Heart right ventricle (tissue), 16 donors: ENCODE measurements around the gene ATG9B. TPM values are rescaled to one million over a fixed set of nuclear protein-coding genes. Genes with fewer than 3 reads are reported as not detected.

Experiments used
- ATAC-seq, 8 donors: fragments of 200-7000 bp; cut with Tn5 transposase; one replicate each; pipeline ENCODE4 v1.9.1; 2020; ENCODE audit warnings: mild to moderate bottlenecking in 8 of 8, moderate library complexity in 8 of 8, moderate number of reproducible peaks in 1 of 8
- DNase-seq, 2 donors: peaks; one replicate each; pipeline ENCODE4 v3.0.0-alpha.2; 2020
- H3K27ac ChIP-seq, 10 donors: fragments of 200-600 bp; sonication (generic) in 2 of 10; one replicate each; pipeline versions ENCODE4 v1.5.0 to v1.8.0; 2020 to 2022; ENCODE audit warnings: mild to moderate bottlenecking in 3 of 10
- H3K27me3 ChIP-seq, 7 donors: fragments of 200-600 bp; one replicate each; pipeline ENCODE4 v1.8.0; 2021 to 2022; ENCODE audit warnings: mild to moderate bottlenecking in 2 of 7
- H3K36me3 ChIP-seq, 9 donors: fragments of 200-600 bp; sonication (generic) in 1 of 9; one replicate each; pipeline versions ENCODE4 v1.5.0 to v1.8.0; 2020 to 2022; ENCODE audit warnings: mild to moderate bottlenecking in 2 of 9
- H3K4me1 ChIP-seq, 9 donors: fragments of 200-600 bp; sonication (generic) in 1 of 9; one replicate each; pipeline versions ENCODE4 v1.5.0 to v1.8.0; 2020 to 2022; ENCODE audit warnings: mild to moderate bottlenecking in 4 of 9
- H3K4me3 ChIP-seq, 10 donors: fragments of 200-600 bp; sonication (generic) in 2 of 10; one replicate each; pipeline versions ENCODE4 v1.5.0 to v1.8.0; 2020 to 2022; ENCODE audit warnings: mild to moderate bottlenecking in 7 of 10, moderate library complexity in 2 of 10
- H3K9me3 ChIP-seq, 11 donors: fragments of 200-600 bp in 10 of 11; sonication (generic) in 2 of 11; one replicate each; pipeline versions ENCODE4 v1.5.0 to v1.8.0; 2013 to 2022; ENCODE audit warnings: mild to moderate bottlenecking in 2 of 11, control low read depth in 1 of 11, moderate library complexity in 1 of 11
- CTCF ChIP-seq, 9 donors: fragments of 200-600 bp; sonication (generic) in 2 of 9; IDR thresholded peaks; one replicate each; pipeline versions ENCODE4 v1.5.0 to v1.8.0; 2021 to 2022; ENCODE audit warnings: antibody characterized with exemption in 9 of 9, mild to moderate bottlenecking in 5 of 9, moderate library complexity in 1 of 9
- WGBS, 2 donors: extraction: QIAGEN DNeasy Blood & Tissue Kit; methylation state at CpG; one replicate each; pipeline ENCODE4 v1.1.7; 2013; ENCODE audit warnings: inconsistent platforms in 1 of 2; 5-methylcytosine and 5-hydroxymethylcytosine counted together
- intact Hi-C, 10 donors: fragments of 100-400 bp; cut with DNase I; formaldehyde crosslinking; loops; one replicate each; pipeline versions ENCODE4 v1.11.1 to v1.14.2; 2022
- polyA plus RNA-seq, 2 donors: library from polyadenylated mRNA; stranded (reverse); fragments of 200-250 nt; gene quantifications; one replicate each; pipeline ENCODE4 v1.2.3, GENCODE V29; 2013
- total RNA-seq, 10 donors: library from RNA; stranded (reverse); fragmentation: NEBNext Ultra II Directional in 3 of 10; extraction: Animal tissue kit (Norgen Biotek cat#: 25700) in 3 of 10; gene quantifications; one replicate each; pipeline versions ENCODE4 v1.2.1 to v1.2.4, GENCODE V29; 2021 to 2023
- donor health status: Arrhythmogenic right ventricular cardiomyopathy.
- donor health status: ischemic (EF 13 %, LVEDD 7.1; RV severe dilation, severe dysfunction).
- donor health status: healthy with polysubstance abuse.
- donor health status: DM: no; HTN: yes; CAD: no.
- donor health status: DM: no; HTN: no; CAD: no.
- donor health status: ischemic (EF 25% LVEDD 6.9; RV normal size, moderate dysfunction).
- donor health status: ischemic (EF 25% LVEDD 5.7; RV mildly dilated, moderate dysfunction).
- donor health status: healthy.
- donor health status: DM: yes; HTN: yes; CAD: no.
- donor health status: Ischemic cardiomyopathy.
- donor health status: ischemic (EF 35%, LVEDD 5.7; RV mildly dilated, moderate dysfunction).
- donor health status: nonischemic (EF 11% LVEDD 7.7; RV severe dilation, severe dysfunction).
- donor health status: DM: yes; HTN: yes; CAD: no.
- donor health status: PGD.
- donor health status: ischemic (EF 29% LVEDD 5.4; RV normal size, mild dysfunction).
- donor health status: nonischemic (EF 23%, LVEDD 6.1; RV moderate dilation, normal function).

ATG9B gene
- total and polyA plus RNA-seq, 12 donors: 0.09 to 0.59 (median 0.39) TPM; not detected in 7

DNA sequence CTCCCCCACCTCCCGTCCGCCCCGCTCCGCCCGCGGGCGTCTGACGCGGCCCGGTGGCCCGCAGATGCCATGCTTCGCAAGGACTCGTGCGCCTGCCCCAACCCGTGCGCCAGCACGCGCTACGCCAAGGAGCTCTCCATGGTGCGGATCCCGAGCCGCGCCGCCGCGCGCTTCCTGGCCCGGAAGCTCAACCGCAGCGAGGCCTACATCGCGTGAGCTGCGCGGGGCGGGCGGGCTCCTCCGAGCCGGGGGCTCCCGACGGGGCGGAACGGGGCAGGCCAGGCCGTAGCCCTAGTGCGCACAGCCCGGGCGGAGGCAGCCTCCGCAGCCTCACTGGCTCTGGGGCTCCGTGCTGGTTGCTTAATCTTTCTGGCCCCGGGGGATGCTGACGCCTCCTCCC lies 26.8 kb upstream of the ATG9B start:
- no peak for TF ChIP-seq CTCF (IDR thresholded peaks at IDR 0.05)
- peak; percentile 36 to 69 for DNase-seq
- H3K9me3 ChIP-seq: no peaks in the 10 kb centered on the region
- ATAC-seq: peak; percentile 49 to 71 (median 66)
- H3K4me1 ChIP-seq: peaks cover 3 to 16% (median 9%) of the 10 kb centered on the region in 9 donors
- peak overlapping the region in 3 of 10 donors; percentile 11 to 26 (median 24) for H3K4me3 ChIP-seq
- 2% methylated on average over 50 of the region's 50 CpGs for WGBS, 2 donors
- H3K36me3 ChIP-seq: peaks cover 0 to 12% (median 0%) of the 10 kb centered on the region in 9 donors
- peaks cover 0 to 15% (median 0%) of the 10 kb centered on the region in 7 donors for H3K27me3 ChIP-seq
- H3K27ac ChIP-seq: no peak overlapping the region
- intact Hi-C loops: loop anchor here in 1 of 10 donors (10.0 kb wide), 1 partner anchor 64 kb away; no protein-coding TSS in a partner anchor

DNA sequence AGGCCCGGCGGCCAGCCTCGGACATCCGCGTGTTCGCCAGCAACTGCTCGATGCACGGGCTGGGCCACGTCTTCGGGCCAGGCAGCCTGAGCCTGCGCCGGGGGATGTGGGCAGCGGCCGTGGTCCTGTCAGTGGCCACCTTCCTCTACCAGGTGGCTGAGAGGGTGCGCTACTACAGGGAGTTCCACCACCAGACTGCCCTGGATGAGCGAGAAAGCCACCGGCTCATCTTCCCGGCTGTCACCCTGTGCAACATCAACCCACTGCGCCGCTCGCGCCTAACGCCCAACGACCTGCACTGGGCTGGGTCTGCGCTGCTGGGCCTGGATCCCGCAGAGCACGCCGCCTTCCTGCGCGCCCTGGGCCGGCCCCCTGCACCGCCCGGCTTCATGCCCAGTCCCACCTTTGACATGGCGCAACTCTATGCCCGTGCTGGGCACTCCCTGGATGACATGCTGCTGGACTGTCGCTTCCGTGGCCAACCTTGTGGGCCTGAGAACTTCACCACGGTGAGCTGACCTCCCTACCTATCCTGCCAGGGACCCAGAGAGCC lies 24.7 kb upstream of the ATG9B start:
- WGBS, 2 donors: 90 to 93% methylated on average over 29 to 38 of the region's 38 CpGs
- H3K9me3 ChIP-seq: no peaks in the 10 kb centered on the region
- peaks cover 0 to 15% (median 0%) of the 10 kb centered on the region in 7 donors for H3K27me3 ChIP-seq
- no peak overlapping the region for H3K4me3 ChIP-seq
- DNase-seq: no peak
- peaks cover 0 to 31% (median 0%) of the 10 kb centered on the region in 9 donors for H3K36me3 ChIP-seq
- peaks cover 3 to 16% (median 9%) of the 10 kb centered on the region in 9 donors for H3K4me1 ChIP-seq
- no peak for ATAC-seq
- no peak overlapping the region for H3K27ac ChIP-seq
- TF ChIP-seq CTCF (IDR thresholded peaks at IDR 0.05): no peak
- intact Hi-C loops: loop anchor here in 1 of 10 donors (10.0 kb wide), 1 partner anchor 56 kb away; no protein-coding TSS in a partner anchor

- no peaks in the 10 kb centered on the region for H3K9me3 ChIP-seq
- 80 to 81% methylated on average over 22 of the region's 22 CpGs for WGBS, 2 donors
- intact Hi-C loops: loop anchor here in 1 of 10 donors (10.0 kb wide), 1 partner anchor 57 kb away; no protein-coding TSS in a partner anchor
- peaks cover 0 to 15% (median 0%) of the 10 kb centered on the region in 7 donors for H3K27me3 ChIP-seq
- H3K4me3 ChIP-seq: no peak within 1 kb of the TSS
- TF ChIP-seq CTCF (IDR thresholded peaks at IDR 0.05): no peak
- H3K4me1 ChIP-seq: peaks cover 3 to 16% (median 9%) of the 10 kb centered on the region in 9 donors
- H3K36me3 ChIP-seq: peaks cover 0 to 29% (median 0%) of the 10 kb centered on the region in 9 donors
- H3K27ac ChIP-seq: no peak within 1 kb of the TSS
- ATAC-seq (no peak), DNase-seq (no peak)
These were observed 23.9 kb upstream of the ATG9B start, which contains the start of gene ASIC3 for GRCh38 chr7:151047976-151048815. Gene ASIC3, plus strand, starts transcription at chr7:151048531. Its CDS starts 355 bp downstream, at chr7:151048886.
